ENCODE results near the gene GOLGA1.

- TF ChIP-seq GATA3 (IDR thresholded peaks at IDR 0.05; ENCODE audit: low read depth, low read length) (no peak), GATA2 (IDR thresholded peaks at IDR 0.05; ENCODE audit: low read depth, low read length) (no peak)
These were observed 51.9 kb downstream of the GOLGA1 start for GRCh38 chr9:124889006-124889405.
